ENCODE results near the gene SENP8. TPM values are rescaled to one million over a fixed set of nuclear protein-coding genes. Genes with fewer than 3 reads are reported as not detected.

Gene SENP8
- 0.69 and 2.8 TPM in 2 replicates for total RNA-seq (2014; rRNA removed; shearing (Covaris generic))
- total RNA-seq (2022), result 3.9 and 4.6 TPM in 2 replicates
- percentile 47 among the genes with signal in this experiment for Bru-seq, nascent RNA
- BruChase-seq, experiment 1, labeled RNA remaining after a 6-hour chase, result percentile 46 among the genes with signal in this experiment
- percentile 47 among the genes with signal in this experiment for BruChase-seq, experiment 2, labeled RNA remaining after a 2-hour chase
- long read RNA-seq, full-length matches to known transcripts, result 3 of 3 reads
- long read RNA-seq, partial matches to known transcripts, result 0 of 3 reads
- long read RNA-seq, other reads (novel, unspliced or antisense), result 0 of 3 reads

GRCh38 chr15:72118017-72118978 lies at the start of gene SENP8, which contains the start of gene MYO9A:
SENP8 (plus strand) TSS chr15:72118403; CDS start chr15:72139624, 21,221 bp downstream.
MYO9A (minus strand) TSS chr15:72118150; CDS start chr15:72046563, 71,587 bp downstream.
- Histone ChIP-seq H3K4me3 (ENCODE audit: low read depth, low read length, poor library complexity, severe bottlenecking) (peak within 1 kb of the TSS; percentile 79), H3K9me2 (ENCODE audit: insufficient read depth, low read length) (no peaks in the 10 kb centered on the region), H3K79me2 (ENCODE audit: insufficient read depth, low read depth, low read length) (peaks cover 40% of the 10 kb centered on the region), H3K36me3 (ENCODE audit: insufficient read depth, low read length) (no peaks in the 10 kb centered on the region), H3K4me2 (ENCODE audit: low read length) (peak within 1 kb of the TSS; percentile 94), H4K20me1 (ENCODE audit: insufficient read depth, low read length) (peaks cover 11% of the 10 kb centered on the region; the same call in 1 of the 2 replicates), H3K9me3 (ENCODE audit: low read length) (no peaks in the 10 kb centered on the region), H3K4me1 (ENCODE audit: insufficient read depth, low read length, poor library complexity, severe bottlenecking) (peaks cover 20% of the 10 kb centered on the region), H3K27ac (ENCODE audit: low read depth, low read length, poor library complexity, severe bottlenecking) (peak within 1 kb of the TSS; percentile 71), H2AFZ (ENCODE audit: low read length) (peak within 1 kb of the TSS; percentile 82)
- BruUV-seq (replicated peaks), result TSS peak; percentile 86
- DNase-seq (ENCODE audit: low spot score), result peak; percentile 99
- ChIA-PET CTCF (ENCODE audit: unreplicated experiment) (interaction anchor here (0.9 kb wide), 1 partner anchor 14 kb away, joined by 4 read pairs; no protein-coding TSS in a partner anchor), POLR2A (interaction anchor here (0.5 to 1.6 kb wide), 11 partner anchors 8 to 341 kb away, joined by 3 to 9 read pairs (median 3); no protein-coding TSS in a partner anchor)
- intact Hi-C loops (cut with micrococcal nuclease; ENCODE audit: unreplicated experiment), result loop anchor here (5.0 kb wide), 2 partner anchors 109 to 154 kb away; partner anchors contain the start of gene PARP6
- TF ChIP-seq EZH2phosphoT487 (IDR thresholded peaks at IDR 0.05; ENCODE audit: borderline replicate concordance, low read depth, low read length) (no peak), CTCF (conservative IDR thresholded peaks at IDR 0.05; ENCODE audit: low read length) (peak; percentile 33)

- no peak for DNase-seq (ENCODE audit: low spot score)
- CTCF ChIA-PET (ENCODE audit: unreplicated experiment), result no interaction called here
- Histone ChIP-seq H2AFZ (ENCODE audit: low read length) (no peak overlapping the region), H3K4me3 (ENCODE audit: low read depth, low read length, poor library complexity, severe bottlenecking) (no peak overlapping the region), H3K79me2 (ENCODE audit: insufficient read depth, low read depth, low read length) (peaks cover 79% of the 10 kb centered on the region), H3K4me2 (ENCODE audit: low read length) (peak overlapping the region; percentile 25), H3K9me3 (ENCODE audit: low read length) (no peaks in the 10 kb centered on the region), H4K20me1 (ENCODE audit: insufficient read depth, low read length) (no peaks in the 10 kb centered on the region), H3K4me1 (ENCODE audit: insufficient read depth, low read length, poor library complexity, severe bottlenecking) (peaks cover 59% of the 10 kb centered on the region), H3K9me2 (ENCODE audit: insufficient read depth, low read length) (no peaks in the 10 kb centered on the region), H3K27ac (ENCODE audit: low read depth, low read length, poor library complexity, severe bottlenecking) (peak overlapping the region; percentile 38), H3K36me3 (ENCODE audit: insufficient read depth, low read length) (peaks cover 3% of the 10 kb centered on the region; the same call in 1 of the 2 replicates)
- BruUV-seq (replicated peaks), result no TSS peak
- POLR2A ChIA-PET, result interaction anchor here (0.6 to 1.1 kb wide), 4 partner anchors 8 to 26 kb away, joined by 3 to 4 read pairs (median 4); no protein-coding TSS in a partner anchor
- TF ChIP-seq CTCF (conservative IDR thresholded peaks at IDR 0.05; ENCODE audit: low read length) (no peak), EZH2phosphoT487 (IDR thresholded peaks at IDR 0.05; ENCODE audit: borderline replicate concordance, low read depth, low read length) (no peak)
- intact Hi-C loops (cut with micrococcal nuclease; ENCODE audit: unreplicated experiment), result no loop called here
Observed at GRCh38 chr15:72068856-72069255, 49.3 kb upstream of the SENP8 start.
